ENCODE data around the gene UBXN10.

DNA sequence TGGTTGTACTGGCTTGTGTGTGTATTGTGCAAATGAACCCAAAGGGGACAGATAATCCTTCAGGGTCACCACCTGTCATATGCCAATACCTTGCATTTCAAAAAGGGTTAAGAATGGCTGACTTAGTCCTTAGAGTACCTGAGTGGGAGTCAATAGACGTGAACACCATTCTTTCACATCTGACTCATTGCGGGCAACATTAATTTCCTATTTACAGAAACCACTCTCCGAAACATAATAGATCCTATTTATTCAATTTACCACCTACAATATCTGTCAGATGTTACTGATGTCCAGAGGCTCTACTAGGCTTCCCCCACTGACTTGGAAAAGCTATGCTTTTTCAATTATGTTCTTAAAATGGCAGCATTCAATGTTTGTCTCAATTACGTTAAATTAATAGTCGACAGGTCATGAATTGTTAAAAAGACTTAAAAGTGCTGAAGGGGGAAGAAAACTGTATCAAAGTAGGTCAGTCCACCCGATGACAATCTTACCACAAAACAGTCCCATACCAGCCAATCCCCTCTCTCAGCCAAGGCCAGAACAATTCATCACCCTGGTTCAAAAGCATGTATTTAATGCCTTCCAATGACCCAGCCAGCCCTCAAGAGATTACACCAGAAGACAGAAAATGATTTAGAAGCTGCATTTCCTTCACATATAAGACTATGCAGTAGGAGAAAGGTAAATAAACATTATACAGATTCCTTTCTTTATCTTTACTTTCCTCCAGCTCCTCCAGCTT is 49.1 kb downstream of the UBXN10 start:
- TF ChIP-seq, protein P1, sequence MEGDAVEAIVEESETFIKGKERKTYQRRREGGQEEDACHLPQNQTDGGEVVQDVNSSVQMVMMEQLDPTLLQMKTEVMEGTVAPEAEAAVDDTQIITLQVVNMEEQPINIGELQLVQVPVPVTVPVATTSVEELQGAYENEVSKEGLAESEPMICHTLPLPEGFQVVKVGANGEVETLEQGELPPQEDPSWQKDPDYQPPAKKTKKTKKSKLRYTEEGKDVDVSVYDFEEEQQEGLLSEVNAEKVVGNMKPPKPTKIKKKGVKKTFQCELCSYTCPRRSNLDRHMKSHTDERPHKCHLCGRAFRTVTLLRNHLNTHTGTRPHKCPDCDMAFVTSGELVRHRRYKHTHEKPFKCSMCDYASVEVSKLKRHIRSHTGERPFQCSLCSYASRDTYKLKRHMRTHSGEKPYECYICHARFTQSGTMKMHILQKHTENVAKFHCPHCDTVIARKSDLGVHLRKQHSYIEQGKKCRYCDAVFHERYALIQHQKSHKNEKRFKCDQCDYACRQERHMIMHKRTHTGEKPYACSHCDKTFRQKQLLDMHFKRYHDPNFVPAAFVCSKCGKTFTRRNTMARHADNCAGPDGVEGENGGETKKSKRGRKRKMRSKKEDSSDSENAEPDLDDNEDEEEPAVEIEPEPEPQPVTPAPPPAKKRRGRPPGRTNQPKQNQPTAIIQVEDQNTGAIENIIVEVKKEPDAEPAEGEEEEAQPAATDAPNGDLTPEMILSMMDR (IDR thresholded peaks at IDR 0.05): no peak
- no peak for TF ChIP-seq POLR2A (IDR thresholded peaks at IDR 0.05)
